GDM1 (cell line): ENCODE data around the gene MARCHF2.
A peak's percentile ranks its signal among the peaks of the same experiment; 100 is the strongest.

ENCODE experiments used
- DNase-seq: peaks from one replicate; lab custom pipeline; 2025; lab: John Stamatoyannopoulos, UW

The MARCHF2 gene

DNA sequence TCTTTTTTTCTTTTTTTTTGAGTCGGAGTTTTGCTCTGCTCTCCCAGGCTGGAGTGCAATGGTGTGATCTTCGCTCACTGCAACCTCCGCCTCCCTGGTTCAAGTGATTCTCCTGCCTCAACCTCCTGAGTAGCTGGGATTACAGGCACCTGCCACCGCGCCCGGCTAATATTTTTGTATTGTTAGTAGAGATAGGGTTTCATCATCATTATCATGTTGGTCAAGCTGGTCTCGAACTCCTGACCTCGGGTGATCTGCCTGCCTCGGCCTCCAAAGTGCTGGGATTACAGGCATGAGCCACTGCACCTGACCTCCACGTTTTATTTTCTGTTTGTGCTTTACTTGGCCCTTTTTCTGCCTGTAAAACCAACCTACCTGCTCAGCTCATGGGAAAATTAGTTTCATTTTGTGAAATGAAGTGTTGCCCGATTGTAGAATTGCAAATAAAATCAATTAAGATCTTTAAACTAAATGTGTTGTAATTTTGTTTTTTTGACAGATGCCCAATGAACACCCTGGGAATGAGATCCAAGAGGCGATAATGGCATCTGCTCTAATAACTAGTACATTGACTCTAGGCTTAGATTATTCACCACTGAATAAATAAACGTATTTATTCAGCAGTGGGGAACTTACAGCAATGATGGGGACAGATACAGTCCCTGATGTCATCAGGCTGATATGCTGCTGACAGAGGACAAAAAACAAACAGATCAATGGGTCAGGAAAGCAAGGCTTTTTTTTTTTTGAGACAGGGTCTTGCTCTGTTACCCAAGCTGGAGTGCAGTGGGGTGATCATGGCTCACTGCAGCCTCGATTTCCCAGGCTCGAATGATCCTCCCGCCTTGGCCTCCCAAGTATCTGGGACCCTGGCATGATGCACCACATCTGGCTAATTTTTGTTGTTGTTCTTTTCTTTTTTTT lies 25.2 kb upstream of the MARCHF2 start:
- no peak for DNase-seq

DNA sequence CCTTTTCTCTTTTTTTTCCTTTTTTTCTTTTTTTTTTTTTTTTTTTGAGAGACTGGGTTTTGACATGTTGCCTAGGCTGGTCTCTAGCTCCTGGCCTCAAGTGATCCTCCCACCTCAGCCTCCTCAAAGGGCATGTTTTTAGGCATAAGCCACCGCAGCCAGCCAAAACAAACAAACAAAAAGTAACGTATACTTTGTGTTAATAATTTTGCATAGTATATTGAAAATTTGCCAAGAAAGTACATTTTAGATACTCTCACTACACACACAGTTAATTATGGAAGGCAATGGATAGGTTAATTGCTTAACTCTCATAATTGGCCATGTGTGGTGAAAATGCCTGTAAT lies 24.5 kb upstream of the MARCHF2 start:
- no peak for DNase-seq

- peak; percentile 100 for DNase-seq
Measured at GRCh38 chr19:8389891-8390616, 23.1 kb upstream of the MARCHF2 start, which contains the start of gene RAB11B. TSS of gene RAB11B (plus strand) at chr19:8390360. CDS start at chr19:8390417, 57 bp downstream.

DNA sequence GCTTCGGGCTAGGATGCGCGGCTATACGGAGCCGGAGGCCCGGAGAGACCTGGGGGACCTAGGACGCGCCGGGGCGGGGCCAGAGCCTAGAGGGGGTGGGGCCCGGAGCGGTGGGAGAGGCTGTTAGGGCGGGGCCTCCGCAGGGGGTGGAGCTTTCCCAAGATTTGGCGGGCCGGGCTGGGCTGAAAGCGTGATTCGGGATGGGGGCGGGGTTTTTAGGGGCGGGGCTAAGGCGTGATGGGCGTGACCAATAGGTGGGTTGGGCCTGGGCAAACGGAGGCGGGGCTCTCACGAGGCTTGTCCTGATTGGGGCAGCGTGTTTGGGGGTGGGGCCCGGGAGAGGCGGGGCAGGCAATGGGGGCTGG lies 22.5 kb upstream of the MARCHF2 start:
- DNase-seq: peak; percentile 85

- no peak for DNase-seq
Measured at GRCh38 chr19:8391198-8392016, 21.7 kb upstream of the MARCHF2 start.

DNA sequence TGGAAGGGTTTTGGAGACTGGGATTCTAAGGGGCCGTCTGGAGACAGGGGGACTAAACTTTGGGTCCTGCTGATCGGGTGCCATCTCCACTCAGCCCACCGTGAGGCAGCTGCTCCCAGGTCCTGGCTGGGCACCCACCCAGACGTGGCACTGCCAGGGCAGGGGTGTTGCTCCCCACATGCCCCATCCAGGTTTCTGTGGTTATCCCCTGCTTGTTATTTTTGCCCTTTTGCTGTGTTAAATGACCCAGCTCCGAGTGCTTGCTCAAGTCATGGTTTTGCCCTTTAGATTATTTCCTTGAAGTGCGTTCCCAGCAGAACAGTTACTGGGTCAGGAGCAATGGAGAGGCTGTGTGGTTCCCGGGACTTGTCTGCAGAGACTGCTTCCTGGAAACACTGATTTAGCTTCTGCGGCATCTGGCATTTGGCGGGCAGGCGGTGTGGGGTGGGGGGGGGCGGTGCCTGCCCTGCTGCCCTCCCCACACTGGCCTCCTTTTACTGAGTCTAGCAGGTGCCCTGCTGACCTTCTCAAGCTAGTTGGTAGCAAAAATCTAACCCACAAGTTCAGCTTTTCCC lies 21.0 kb upstream of the MARCHF2 start:
- no peak for DNase-seq

GRCh38 chr19:8393192-8393870 lies 19.8 kb upstream of the MARCHF2 start:
- no peak for DNase-seq

GRCh38 chr19:8393871-8394250 lies 19.2 kb upstream of the MARCHF2 start:
- no peak for DNase-seq

DNA sequence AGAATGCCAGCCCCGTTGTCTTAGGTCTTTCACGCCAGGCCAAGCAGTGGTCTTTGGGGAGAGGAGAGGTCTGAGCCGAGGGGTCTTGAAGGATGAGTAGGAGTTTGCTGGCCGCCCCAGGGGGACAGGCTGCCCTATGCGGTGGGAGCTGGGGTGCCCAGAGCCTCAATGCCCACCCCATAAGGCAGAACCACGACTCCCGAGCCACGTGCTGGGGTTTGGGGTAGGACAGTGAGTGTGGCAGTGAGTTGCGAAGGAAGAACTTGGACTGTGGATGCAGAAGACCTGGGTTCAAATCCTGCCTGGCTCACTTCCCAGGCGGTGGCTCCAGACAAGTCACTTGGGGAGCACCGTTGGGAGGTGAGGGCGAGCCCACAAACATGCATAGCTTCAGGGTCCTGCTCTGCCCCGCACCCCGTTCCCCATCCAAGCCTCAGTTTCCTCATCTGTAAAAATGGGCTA lies 17.5 kb upstream of the MARCHF2 start:
- no peak for DNase-seq

GRCh38 chr19:8396185-8396562 lies 16.9 kb upstream of the MARCHF2 start:
- DNase-seq: no peak

GRCh38 chr19:8396563-8397203 lies 16.4 kb upstream of the MARCHF2 start:
- no peak for DNase-seq

GRCh38 chr19:8397271-8397670 lies 15.8 kb upstream of the MARCHF2 start:
- no peak for DNase-seq

DNA sequence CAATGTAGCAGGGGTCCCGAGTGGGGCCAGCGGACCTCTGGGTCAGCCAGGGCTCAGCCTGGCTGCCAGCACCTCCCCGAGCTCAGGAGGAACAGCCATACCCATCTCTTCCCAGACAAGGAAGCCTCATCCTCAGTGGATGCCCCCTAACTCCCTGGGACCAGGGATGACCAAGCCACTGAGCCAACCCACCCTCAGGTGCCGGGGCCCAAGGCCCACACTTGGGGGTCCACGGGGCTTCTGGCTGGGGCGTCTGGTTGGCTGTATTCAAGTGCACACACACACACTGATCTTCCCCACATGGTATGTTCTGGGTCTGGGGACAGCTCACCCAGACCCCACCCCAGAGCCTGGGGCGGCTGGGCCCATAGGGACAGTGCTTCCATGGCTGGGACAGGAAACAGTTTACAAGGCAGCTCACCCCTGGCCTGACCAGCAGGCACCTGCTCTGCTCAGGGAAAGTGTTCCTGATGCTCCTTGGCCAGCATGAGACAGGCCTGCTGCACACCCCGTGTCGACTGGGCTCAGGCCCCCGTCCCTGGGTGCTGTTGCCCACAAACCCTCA lies 15.3 kb upstream of the MARCHF2 start:
- no peak for DNase-seq

DNA sequence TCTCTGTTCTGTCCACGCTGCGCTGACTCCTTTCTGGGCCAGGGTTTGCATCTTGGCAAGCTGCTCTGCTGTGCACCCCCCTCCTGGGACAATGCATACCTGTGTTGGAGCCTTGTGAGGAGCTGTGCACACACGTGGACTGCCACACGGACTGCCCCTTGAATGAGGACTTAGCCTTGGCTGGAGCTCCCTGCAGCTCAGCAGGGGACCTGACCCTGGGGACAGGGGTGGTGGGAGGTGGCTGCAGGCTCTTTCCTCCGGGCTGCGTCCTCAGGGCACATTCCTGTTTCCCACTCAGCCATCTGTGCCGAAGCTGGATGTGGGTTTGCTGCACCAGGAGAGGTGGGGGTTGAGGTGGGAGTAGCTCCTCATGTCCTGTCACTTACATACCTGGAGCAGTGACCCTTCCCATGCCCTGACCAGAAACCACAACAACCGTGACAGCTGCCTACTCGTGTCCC lies 14.8 kb upstream of the MARCHF2 start:
- DNase-seq: no peak

- no peak for DNase-seq
Measured at GRCh38 chr19:8399681-8400188, 13.4 kb upstream of the MARCHF2 start.

DNA sequence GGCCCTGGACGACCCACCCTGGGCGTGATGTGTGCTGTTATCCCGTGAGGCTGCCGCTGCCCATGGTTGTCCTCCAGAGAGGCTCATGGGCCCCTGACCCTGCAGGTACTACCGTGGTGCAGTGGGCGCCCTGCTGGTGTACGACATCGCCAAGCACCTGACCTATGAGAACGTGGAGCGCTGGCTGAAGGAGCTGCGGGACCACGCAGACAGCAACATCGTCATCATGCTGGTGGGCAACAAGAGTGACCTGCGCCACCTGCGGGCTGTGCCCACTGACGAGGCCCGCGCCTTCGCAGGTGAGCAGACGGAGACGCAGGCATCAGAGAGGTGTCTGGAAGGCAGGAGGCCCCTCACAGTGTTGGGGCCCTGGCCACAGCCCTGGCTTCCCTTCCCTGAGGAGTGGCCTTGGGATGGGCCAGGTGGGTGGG lies 11.1 kb upstream of the MARCHF2 start:
- DNase-seq: no peak

DNA sequence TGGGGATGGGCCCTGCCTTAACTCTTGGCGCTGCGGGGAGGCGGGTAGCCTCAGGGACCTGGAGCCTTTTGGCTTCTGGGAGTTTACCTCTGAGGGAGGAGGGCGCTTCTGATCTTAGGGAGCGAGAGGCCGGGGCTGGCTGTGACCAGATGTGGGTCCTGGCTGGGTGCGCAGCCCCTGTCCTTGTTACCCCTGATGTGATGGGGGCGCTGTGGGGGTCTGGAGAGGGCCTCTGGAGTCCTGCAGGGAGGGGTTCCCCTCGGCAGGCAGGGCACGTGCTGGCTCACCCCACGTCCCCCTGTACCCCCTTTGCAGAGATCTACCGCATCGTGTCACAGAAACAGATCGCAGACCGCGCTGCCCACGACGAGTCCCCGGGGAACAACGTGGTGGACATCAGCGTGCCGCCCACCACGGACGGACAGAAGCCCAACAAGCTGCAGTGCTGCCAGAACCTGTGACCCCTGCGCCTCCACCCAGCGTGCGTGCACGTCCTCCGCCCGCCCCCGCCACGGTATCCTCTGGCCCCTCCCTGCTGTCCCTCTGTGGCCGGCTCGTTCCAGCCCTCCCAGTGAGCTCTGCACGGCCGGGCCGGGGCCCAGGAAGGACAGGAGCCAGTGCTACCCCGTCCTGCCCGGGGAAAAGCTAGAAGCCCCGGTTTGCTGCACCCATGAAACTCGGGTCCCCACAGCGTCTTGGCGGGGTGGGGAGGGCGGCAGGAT lies 9.8 kb upstream of the MARCHF2 start:
- DNase-seq: no peak

GRCh38 chr19:8403820-8404109 lies 9.3 kb upstream of the MARCHF2 start:
- DNase-seq: no peak

DNA sequence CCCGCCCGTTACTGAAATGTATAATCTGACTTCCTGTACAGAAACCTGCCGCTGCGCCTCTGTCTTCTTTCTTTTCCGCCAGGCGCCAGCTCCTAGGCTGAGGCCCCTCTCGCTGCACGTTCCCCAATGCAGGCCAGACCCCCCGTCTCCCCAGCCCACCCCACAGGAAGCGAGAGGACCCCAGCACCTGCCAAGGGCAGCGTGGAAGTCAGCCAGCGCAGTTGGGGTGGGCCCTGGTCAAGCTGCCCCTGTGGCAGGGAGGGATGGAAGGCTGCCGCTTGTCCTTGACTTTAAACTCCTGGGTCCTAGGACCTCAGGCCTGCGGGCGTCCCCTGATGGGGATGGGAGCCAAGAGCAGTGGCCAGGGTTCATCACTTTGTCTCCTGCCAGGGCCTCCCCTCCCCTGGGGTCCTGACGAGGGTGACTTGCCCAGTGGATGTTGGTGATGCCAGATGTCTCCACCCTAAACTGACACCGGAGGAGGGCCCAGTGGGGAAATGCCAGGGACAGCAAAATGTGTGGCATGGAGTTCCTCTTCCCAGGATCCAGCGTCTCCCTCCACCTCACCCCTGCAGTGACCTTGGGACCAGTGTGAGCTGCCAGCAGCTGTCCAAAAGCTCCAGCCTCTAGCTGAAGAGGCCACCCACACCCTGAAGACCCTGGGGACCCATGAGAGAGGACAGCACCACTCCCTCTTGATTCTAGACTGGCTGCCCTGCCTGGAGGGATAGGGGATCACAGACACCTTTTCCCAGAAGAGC lies 8.5 kb upstream of the MARCHF2 start:
- no peak for DNase-seq
